ENCODE data around the gene EDAR.

EDAR gene

GRCh38 chr2:108908713-108909070 is 80.3 kb downstream of the EDAR start:
- no peak for DNase-seq (ENCODE audit: low spot score)

GRCh38 chr2:108907822-108908712 is 81.0 kb downstream of the EDAR start:
- DNase-seq (ENCODE audit: low spot score) = no peak

DNA sequence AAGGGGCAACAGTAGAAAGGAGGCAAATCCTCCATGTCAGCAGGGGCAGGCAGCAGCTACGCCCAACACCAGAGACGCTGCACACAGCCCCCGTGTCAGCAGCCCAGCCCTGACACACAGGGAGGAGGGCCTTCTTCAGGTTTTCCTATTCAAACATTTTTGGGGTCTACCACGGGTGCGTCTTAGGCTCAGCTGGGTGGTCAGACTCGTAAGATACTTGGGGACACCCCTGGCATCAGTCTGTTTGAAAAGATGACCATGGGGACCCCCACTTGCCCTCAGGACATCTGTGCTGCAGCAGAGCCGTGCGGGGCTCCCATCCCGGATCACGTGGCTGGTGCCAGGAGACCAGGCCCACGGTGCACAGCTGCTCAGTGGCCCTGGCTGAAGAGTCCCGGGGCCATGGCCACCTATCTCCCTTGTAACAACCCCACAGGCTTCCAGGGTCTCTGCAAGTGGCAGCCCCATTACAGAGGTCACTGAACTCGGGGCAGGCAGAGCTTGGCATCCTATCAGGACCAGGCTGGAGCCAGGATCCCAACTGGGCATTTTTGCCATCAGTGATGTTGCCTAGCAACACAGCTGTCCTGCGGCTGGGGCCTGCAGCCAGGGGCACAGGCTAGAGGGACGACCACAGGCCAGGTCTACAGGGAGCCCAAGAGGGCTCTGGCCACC is 82.5 kb downstream of the EDAR start:
- no peak for DNase-seq (ENCODE audit: low spot score)

- no peak for DNase-seq (ENCODE audit: low spot score)
Measured at GRCh38 chr2:108905906-108906305, 83.1 kb downstream of the EDAR start.

- no peak for DNase-seq (ENCODE audit: low spot score)
Measured at GRCh38 chr2:108905176-108905575, 83.8 kb downstream of the EDAR start.

- DNase-seq (ENCODE audit: low spot score) = no peak
Measured at GRCh38 chr2:108904680-108905079, 84.3 kb downstream of the EDAR start.

DNA sequence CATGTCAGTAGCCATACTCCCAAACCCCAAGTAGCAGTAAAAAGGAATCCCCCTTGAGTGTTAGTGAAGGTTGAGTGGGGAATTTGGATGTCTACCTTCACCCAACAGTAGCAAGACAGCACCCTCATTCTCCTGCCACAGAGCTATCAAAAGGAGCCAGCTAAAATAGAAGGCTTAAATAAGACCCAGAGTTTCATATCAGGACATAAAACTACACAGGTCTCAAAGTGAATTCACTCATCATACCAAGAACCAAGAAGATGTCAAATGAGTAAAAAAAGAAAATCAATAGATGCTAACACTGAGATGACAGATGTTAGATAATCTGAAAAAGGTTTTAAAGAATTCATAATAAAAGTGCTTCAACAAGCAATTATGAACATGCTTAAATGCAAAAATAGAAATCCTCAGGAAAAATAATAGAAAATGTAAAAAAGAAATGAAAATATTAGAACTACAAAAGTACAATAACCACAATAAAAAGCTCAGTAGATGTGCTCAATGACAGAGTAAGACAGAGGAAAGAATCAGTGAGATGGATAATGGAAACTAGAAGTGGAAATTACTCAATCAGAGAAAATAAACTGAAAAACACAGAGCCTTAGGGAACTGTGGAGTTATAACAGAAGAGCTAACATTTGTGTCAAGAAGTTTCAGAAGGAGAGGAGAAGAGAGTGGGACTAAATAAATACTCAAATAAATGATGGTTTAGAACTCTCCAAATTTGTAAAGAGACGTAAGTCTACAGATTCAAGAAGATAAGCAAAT is 90.5 kb downstream of the EDAR start:
- DNase-seq (ENCODE audit: low spot score) = no peak

DNA sequence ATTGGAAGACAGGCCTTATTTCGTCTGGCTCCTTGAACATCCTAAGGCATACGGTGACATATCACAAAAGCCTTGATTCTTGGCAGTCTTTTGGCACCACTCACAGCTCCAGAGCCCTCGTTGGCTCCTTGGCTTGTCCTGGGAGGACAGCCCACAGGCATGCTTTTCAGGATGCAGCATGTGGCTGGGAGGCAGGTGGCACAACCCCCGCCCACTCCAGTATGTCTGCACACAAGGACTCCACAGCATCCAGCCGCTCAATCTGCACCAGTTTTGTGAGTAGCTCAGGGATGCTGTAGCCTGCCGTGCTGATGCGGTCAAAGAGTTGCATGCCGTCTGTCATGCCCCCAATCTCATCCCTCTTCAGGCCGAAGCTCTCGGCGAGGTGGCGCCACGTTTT is 92.3 kb downstream of the EDAR start:
- DNase-seq (ENCODE audit: low spot score) = no peak

DNA sequence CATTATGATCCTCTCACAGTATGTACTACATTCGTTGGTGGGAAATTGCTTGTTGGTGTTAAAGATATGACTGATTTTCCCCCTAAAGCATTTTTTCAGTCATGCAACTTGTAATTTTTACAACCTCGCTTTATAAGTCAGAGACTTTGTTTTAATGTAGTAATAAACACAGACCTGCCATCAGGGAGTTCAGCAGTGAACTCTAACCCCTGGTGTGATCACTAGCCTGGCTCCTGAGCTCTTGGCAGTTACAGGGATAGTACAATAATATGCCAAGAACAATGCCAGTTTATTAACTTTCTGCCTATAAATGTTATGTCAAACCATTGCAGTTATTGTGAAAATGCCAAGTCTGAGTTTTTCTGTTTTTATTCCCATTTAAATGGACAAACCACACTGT is 93.8 kb downstream of the EDAR start:
- no peak for DNase-seq (ENCODE audit: low spot score)

DNA sequence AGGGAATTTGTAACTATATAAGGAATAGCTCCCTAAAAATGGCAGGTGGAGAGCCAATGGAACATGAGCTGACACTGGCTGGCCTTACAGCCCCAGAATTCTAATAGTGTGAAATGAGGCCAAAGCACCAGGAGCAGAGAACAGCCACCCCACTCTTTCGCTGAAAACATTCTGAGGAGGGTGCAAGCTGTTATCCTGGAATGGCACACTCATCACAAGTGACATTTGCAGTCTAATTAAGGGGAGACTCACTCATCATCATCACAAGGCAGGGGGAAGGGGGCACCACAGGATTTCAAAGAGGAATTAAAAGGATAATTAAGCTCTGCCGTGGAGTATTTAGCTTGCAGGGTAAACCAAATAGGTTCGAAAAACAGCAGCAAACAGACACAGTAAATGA is 94.3 kb downstream of the EDAR start:
- no peak for DNase-seq (ENCODE audit: low spot score)

GRCh38 chr2:108893277-108893676 is 95.7 kb downstream of the EDAR start:
- no peak for DNase-seq (ENCODE audit: low spot score)

GRCh38 chr2:108889907-108890306 is 99.1 kb downstream of the EDAR start:
- no peak for DNase-seq (ENCODE audit: low spot score)

GRCh38 chr2:108884619-108885018 is 104.4 kb downstream of the EDAR start:
- no peak for DNase-seq (ENCODE audit: low spot score)

DNA sequence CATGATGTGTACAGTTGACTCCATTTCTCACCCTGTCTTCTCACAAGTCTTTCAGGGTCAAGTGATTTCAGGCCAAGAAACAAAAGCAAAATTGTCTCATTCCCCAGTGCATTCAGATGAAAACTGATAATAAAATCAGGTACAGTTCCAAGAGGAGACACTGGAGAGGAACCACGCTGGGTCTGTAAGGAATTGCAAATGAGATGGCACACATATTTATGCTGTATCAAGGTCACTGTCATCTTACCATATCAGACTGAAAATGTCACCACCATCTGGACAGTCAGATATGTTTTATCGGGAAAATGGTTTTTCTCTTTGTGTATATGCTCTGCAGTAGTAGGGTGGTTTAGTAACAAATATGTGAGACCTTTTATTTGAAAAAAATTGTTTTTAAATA is 110.7 kb downstream of the EDAR start:
- no peak for DNase-seq (ENCODE audit: low spot score)

DNA sequence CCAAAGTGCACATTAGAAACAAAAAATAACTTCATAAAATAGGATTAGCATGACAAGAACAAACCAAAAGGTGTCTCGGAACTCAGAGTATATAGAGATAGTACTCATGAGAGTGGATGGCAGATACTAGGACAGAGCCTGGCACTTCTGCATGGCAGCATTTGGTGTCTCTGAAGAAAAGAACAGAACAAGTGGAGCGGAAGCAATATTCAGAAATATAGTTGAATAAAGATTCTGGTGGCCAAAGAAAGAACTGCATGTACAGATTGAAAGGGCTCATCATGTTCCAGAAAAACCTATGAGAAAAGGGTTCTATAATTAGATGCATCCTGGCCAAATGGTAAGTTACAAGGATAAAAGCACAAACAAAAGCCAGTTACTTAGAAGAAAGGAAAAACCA is 111.5 kb downstream of the EDAR start:
- DNase-seq (ENCODE audit: low spot score) = no peak

GRCh38 chr2:108870069-108870644 is 118.9 kb downstream of the EDAR start:
- no peak for DNase-seq (ENCODE audit: low spot score)

DNA sequence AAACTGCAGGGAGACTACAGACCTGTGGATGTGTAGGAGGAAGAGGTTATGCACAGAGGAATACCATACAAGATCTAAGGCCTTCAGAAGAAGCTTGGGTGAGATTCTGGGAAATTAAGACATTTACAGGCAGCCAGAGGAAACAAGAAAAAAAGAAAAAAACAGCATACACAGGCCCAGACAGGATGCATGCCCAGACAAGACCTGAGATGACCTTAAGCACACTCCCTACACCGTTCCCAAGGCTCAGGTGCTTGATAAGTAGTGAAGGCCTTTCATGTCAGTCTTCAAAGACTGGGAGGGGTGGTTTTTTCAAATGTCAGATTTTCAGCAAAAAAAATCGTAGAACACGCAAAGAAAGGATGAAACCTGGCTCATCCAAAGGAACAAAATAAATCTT is 119.5 kb downstream of the EDAR start:
- no peak for DNase-seq (ENCODE audit: low spot score)

GRCh38 chr2:108868911-108869310 is 120.1 kb downstream of the EDAR start:
- DNase-seq (ENCODE audit: low spot score) = no peak

GRCh38 chr2:108866041-108866440 is 123.0 kb downstream of the EDAR start:
- DNase-seq (ENCODE audit: low spot score) = no peak

GRCh38 chr2:108858894-108859293 is 130.1 kb downstream of the EDAR start:
- DNase-seq (ENCODE audit: low spot score) = no peak

GRCh38 chr2:108855194-108855593 is 133.8 kb downstream of the EDAR start:
- DNase-seq (ENCODE audit: low spot score) = peak; percentile 26

DNA sequence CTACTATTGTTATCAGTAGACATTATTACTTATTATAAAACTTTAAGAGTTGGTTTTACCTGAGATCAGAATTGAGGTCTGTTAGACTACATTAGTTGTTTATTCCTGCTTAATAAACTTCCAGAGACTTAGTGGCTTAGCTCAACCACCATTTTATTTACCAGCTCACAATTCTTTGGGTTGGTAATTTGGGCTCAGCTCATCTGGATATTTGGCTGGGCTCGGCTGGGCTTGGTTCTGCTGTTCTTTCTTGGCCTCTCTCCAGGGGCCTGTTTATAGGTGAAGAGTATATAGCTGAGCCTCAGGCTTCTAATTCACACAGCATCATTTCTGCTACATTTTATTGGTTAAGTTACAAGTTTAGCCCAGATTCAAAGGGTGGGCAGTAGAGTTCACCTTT is 134.5 kb downstream of the EDAR start:
- no peak for DNase-seq (ENCODE audit: low spot score)

- DNase-seq (ENCODE audit: low spot score) = no peak
Measured at GRCh38 chr2:108853421-108853820, 135.6 kb downstream of the EDAR start.
